Chondrocyte (in vitro differentiated cells): ENCODE results near the gene PIP5K1A. TPM values are rescaled to one million over a fixed set of nuclear protein-coding genes. Genes with fewer than 3 reads are reported as not detected.

Source experiments
- DNase-seq: peaks from one replicate; pipeline ENCODE4 v3.0.0; 2021; ENCODE audit warnings: mixed read lengths, low spot score
- H3K27ac Mint-ChIP-seq: one replicate; pipeline ENCODE4 v1.8.0; 2021; ENCODE audit warnings: mild to moderate bottlenecking, moderate library complexity, mixed read lengths; ENCODE audit not compliant: unreplicated experiment
- H3K27me3 Mint-ChIP-seq: 2 replicates; pipeline ENCODE4 v1.8.0; 2021; ENCODE audit warnings: low read depth, mixed read lengths
- H3K36me3 Mint-ChIP-seq: 2 replicates; pipeline ENCODE4 v1.8.0; 2021; ENCODE audit warnings: low read depth, mixed read lengths
- H3K4me1 Mint-ChIP-seq: 2 replicates; pipeline ENCODE4 v1.8.0; 2021; ENCODE audit warnings: low read depth, mild to moderate bottlenecking, mixed read lengths
- H3K4me3 Mint-ChIP-seq: one replicate; pipeline ENCODE4 v1.8.0; 2021; ENCODE audit warnings: mild to moderate bottlenecking, moderate library complexity, mixed read lengths; ENCODE audit not compliant: unreplicated experiment
- H3K9me3 Mint-ChIP-seq: 2 replicates; pipeline ENCODE4 v1.8.0; 2021; ENCODE audit warnings: low read depth, mixed read lengths
- total RNA-seq: library from RNA; stranded (reverse); gene quantifications from 3 replicates; pipeline ENCODE4 v1.2.1, GENCODE V29; 2021
- TF ChIP-seq, protein P1 (sequence below): fragments of 200-600 bp; sonication (generic); IDR thresholded peaks from 2 replicates; pipeline ENCODE4 v1.5.0; 2021; ENCODE audit warnings: antibody characterized with exemption, mild to moderate bottlenecking, moderate library complexity

The PIP5K1A gene
- total RNA-seq, 1 donor from 2014 or later = 72.8 TPM

GRCh38 chr1:151255381-151255780 lies 57.0 kb downstream of the PIP5K1A start:
- DNase-seq = no peak
- no peaks in the 10 kb centered on the region for H3K36me3 Mint-ChIP-seq
- TF ChIP-seq, protein P1, sequence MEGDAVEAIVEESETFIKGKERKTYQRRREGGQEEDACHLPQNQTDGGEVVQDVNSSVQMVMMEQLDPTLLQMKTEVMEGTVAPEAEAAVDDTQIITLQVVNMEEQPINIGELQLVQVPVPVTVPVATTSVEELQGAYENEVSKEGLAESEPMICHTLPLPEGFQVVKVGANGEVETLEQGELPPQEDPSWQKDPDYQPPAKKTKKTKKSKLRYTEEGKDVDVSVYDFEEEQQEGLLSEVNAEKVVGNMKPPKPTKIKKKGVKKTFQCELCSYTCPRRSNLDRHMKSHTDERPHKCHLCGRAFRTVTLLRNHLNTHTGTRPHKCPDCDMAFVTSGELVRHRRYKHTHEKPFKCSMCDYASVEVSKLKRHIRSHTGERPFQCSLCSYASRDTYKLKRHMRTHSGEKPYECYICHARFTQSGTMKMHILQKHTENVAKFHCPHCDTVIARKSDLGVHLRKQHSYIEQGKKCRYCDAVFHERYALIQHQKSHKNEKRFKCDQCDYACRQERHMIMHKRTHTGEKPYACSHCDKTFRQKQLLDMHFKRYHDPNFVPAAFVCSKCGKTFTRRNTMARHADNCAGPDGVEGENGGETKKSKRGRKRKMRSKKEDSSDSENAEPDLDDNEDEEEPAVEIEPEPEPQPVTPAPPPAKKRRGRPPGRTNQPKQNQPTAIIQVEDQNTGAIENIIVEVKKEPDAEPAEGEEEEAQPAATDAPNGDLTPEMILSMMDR = no peak
- no peaks in the 10 kb centered on the region for H3K27me3 Mint-ChIP-seq
- H3K4me3 Mint-ChIP-seq = peak overlapping the region; percentile 96
- H3K4me1 Mint-ChIP-seq = peaks cover 31% of the 10 kb centered on the region
- peak overlapping the region; percentile 99 for H3K27ac Mint-ChIP-seq
- H3K9me3 Mint-ChIP-seq = no peaks in the 10 kb centered on the region

DNA sequence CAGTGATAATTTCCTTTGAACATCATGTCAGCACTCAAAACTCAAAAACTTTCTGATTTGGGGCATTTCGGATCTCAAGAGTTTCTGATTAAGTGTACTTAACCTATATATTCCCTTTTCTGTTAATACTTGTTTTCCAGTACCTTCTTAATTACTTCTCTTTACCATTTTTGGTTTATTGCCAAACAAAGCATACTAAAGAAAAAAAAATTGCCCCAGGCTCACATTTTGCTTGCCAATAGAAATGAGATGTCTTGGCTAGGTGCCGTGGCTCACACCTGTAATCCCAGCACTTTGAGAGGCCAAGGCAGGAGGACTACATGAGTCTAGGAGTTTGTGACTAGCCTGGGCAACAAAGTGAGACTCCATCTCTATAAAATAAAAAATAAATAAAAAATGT lies 61.0 kb downstream of the PIP5K1A start:
- no peak overlapping the region for H3K4me3 Mint-ChIP-seq
- no peak overlapping the region for H3K27ac Mint-ChIP-seq
- TF ChIP-seq, protein P1 = no peak
- peaks cover 28% of the 10 kb centered on the region for H3K4me1 Mint-ChIP-seq
- H3K36me3 Mint-ChIP-seq = peaks cover 4% of the 10 kb centered on the region
- H3K9me3 Mint-ChIP-seq = no peaks in the 10 kb centered on the region
- H3K27me3 Mint-ChIP-seq = no peaks in the 10 kb centered on the region
- DNase-seq = no peak

DNA sequence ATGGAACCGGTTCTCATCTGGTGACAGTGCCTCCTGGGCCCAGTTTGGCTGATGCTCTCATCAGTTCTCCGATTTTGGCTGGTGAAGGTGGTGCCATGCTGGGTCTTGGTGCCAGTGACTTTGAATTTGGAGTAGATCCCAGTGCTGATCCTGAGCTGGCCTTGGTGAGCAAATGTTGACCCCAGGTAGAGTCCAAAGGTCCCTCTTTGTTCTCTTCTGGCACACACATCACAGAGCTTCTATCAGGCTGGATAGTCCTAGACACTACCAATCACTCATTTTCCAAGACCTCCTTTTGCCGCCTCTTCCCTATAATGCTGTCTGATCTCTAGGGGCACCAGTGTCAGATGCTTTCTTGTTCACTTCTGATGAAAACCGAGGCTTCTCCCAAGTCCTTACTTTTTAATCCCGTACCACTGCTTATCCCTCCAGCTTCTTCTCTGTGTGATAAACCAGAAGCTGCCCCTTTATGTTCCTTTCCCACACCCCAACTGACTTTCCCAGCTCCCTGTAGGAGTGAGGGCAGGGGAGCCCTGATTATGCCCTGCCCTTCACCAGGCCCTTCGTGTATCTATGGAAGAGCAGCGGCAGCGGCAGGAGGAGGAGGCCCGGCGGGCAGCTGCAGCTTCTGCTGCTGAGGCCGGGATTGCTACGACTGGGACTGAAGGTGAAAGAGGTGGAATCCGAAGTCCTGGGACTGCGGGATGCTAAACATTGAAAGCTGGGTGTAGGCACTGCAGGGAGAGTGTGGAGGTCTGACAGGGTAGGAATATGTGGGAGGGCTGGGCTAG lies 67.3 kb downstream of the PIP5K1A start:
- no peak overlapping the region for H3K27ac Mint-ChIP-seq
- H3K4me1 Mint-ChIP-seq = no peaks in the 10 kb centered on the region
- H3K9me3 Mint-ChIP-seq = no peaks in the 10 kb centered on the region
- DNase-seq = no peak
- TF ChIP-seq, protein P1 = no peak
- H3K4me3 Mint-ChIP-seq = no peak overlapping the region
- no peaks in the 10 kb centered on the region for H3K27me3 Mint-ChIP-seq
- peaks cover 32% of the 10 kb centered on the region for H3K36me3 Mint-ChIP-seq

DNA sequence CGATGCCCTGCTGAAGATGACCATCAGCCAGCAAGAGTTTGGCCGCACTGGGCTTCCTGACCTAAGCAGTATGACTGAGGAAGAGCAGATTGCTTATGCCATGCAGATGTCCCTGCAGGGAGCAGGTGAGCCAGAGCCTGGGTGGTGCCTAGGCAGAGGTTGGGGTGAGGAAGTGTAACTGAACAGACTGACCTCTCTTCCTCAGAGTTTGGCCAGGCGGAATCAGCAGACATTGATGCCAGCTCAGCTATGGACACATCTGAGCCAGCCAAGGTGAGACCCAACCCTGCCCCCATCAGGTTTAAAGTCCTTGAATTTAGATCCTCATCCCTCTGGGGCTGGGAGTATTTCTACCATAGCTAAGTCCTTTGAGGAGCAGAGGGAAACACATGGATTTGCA lies 68.0 kb downstream of the PIP5K1A start:
- TF ChIP-seq, protein P1 = no peak
- H3K4me3 Mint-ChIP-seq = no peak overlapping the region
- H3K27me3 Mint-ChIP-seq = no peaks in the 10 kb centered on the region
- H3K36me3 Mint-ChIP-seq = peaks cover 34% of the 10 kb centered on the region
- no peaks in the 10 kb centered on the region for H3K4me1 Mint-ChIP-seq
- DNase-seq = no peak
- H3K27ac Mint-ChIP-seq = no peak overlapping the region
- no peaks in the 10 kb centered on the region for H3K9me3 Mint-ChIP-seq

- TF ChIP-seq, protein P1 = no peak
- Mint-ChIP-seq H3K27ac (no peak overlapping the region), H3K4me3 (no peak overlapping the region), H3K27me3 (no peaks in the 10 kb centered on the region), H3K36me3 (peaks cover 38% of the 10 kb centered on the region), H3K4me1 (no peaks in the 10 kb centered on the region), H3K9me3 (no peaks in the 10 kb centered on the region)
- DNase-seq = no peak
Measured at GRCh38 chr1:151266821-151267220, 68.5 kb downstream of the PIP5K1A start.
